Urinary bladder (tissue), 4 donors: Measurements from ENCODE around the gene TRERF1. TPM values are rescaled to one million over a fixed set of nuclear protein-coding genes. Genes with fewer than 3 reads are reported as not detected.

Experiments used
- DNase-seq: peaks from one replicate; pipeline ENCODE4 v3.0.0-alpha.2; 2015; ENCODE audit errors: extremely low spot score
- H3K27ac ChIP-seq: one replicate; pipeline ENCODE4 v1.5.1; 2013; ENCODE audit warnings: low read depth, mild to moderate bottlenecking, moderate library complexity
- H3K36me3 ChIP-seq: one replicate; pipeline ENCODE4 v1.6.1; 2013; ENCODE audit warnings: mild to moderate bottlenecking, moderate library complexity; ENCODE audit not compliant: insufficient read depth
- H3K4me1 ChIP-seq: one replicate; pipeline ENCODE4 v1.6.1; 2013; ENCODE audit warnings: mild to moderate bottlenecking, moderate library complexity; ENCODE audit not compliant: insufficient read depth
- H3K4me3 ChIP-seq: one replicate; pipeline ENCODE4 v1.5.1; 2013; ENCODE audit warnings: low read depth, low read length
- WGBS: extraction: QIAGEN DNeasy Blood & Tissue Kit; methylation state at CpG from one replicate; pipeline ENCODE4 v1.1.7; 2013; 5-methylcytosine and 5-hydroxymethylcytosine counted together
- polyA plus RNA-seq: library from polyadenylated mRNA; stranded (reverse); fragments of 200-250 nt; gene quantifications from one replicate; pipeline ENCODE4 v1.2.3, GENCODE V29; 2013
- total RNA-seq: library from RNA; depleted of rRNA; stranded (reverse); fragments of >200 nt; gene quantifications from one replicate; pipeline ENCODE4 v1.2.3, GENCODE V29; 2014
- donor health status: healthy with polysubstance abuse.
- donor health status: healthy.

TRERF1 gene
- total and polyA plus RNA-seq, 2 donors = 7.9 to 12.1 TPM

DNA sequence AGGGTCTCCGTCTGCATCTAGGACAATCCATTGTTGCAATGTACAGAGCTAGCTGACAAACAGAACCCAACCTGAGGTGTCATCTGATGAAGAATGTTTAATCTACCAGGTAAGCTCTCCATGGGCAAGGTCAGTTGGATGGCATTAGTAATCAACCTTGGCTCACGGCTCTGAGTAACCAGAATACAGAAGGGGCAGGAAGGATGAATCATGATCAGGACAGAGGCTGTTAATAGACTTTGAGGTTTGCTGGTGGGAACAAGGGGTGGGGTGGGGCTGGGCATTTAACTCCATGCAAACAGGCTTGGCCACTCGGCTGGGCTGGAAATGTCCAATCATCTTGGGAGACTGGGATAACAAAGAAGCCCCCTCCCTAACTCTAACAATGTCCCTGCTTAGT, 157.0 kb downstream of the TRERF1 start:
- WGBS = 84% methylated on average over 3 of the region's 3 CpGs
- H3K4me1 ChIP-seq = peaks cover 1% of the 10 kb centered on the region
- H3K36me3 ChIP-seq = no peaks in the 10 kb centered on the region
- no peak overlapping the region for H3K4me3 ChIP-seq
- DNase-seq = no peak
- no peak overlapping the region for H3K27ac ChIP-seq

DNA sequence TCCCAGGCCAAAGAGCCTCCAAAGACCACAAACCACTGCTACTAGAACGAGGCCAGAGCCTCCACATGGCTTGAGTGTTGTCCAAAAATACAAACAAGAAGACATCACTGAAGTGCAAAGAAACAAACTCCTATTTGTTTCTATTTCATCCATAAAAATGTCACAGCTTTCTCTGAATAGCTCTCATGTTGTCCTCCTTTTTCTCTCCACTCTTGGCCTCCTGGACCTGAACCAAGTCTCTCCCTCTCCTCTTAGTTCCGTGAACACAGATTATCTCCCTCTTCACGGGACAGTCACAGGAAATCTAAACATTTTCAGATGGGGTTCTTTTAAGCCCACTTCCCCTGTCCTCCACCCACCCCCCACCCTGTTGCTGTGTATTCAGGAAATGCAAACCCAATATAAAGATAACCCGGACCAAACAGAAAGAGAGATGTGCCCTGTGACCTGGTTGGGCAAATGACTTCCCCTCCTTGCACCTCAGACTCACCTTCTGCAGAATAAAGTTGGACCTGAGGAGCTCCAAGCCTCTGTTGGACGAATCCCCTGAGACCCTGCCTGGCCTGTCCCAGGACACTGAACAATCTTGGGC, 158.2 kb downstream of the TRERF1 start:
- peaks cover 1% of the 10 kb centered on the region for H3K4me1 ChIP-seq
- H3K36me3 ChIP-seq = no peaks in the 10 kb centered on the region
- H3K4me3 ChIP-seq = no peak overlapping the region
- WGBS = 43% methylated on average over 5 of the region's 5 CpGs
- no peak for DNase-seq
- no peak overlapping the region for H3K27ac ChIP-seq

DNA sequence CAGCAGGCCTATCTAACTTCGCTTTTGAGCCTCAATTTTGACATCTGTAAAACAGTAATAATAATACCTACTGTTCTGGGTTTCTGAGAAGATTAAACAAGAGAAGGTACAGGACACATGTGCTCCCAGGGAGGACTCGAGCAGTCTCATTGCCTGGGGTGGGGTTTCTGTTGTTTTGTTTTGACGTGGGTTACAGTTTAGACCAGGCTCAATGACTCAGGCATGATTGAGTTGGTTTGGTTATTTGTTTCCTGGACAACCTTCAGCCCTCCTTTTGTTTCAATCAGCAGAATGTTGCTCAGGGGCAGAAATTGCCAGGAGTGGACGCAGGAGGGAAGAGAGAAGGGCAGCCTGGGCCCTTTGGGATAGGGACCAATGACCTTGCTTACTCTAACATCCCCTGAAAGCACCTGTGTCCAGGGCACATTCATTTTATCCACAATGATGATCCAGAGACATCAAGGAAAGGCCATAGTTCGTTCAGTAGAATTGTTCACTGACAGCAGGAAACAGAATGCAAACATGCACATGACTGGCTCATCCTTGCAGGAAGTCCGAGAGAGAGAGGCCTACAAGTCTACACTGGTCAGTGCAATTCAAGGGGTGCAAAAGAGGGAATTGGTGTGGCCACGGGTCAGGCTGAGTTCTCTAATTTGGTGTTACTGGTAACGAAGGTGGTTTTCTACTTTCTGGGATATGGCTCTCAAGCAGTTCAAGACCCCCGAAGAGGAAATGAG, 159.6 kb downstream of the TRERF1 start:
- Histone ChIP-seq H3K4me3 (no peak overlapping the region), H3K36me3 (no peaks in the 10 kb centered on the region), H3K4me1 (peaks cover 1% of the 10 kb centered on the region), H3K27ac (no peak overlapping the region)
- DNase-seq = no peak
- WGBS = 81% methylated on average over 9 of the region's 9 CpGs

GRCh38 chr6:42287756-42288155, 164.0 kb downstream of the TRERF1 start:
- H3K4me1 ChIP-seq = no peaks in the 10 kb centered on the region
- H3K36me3 ChIP-seq = no peaks in the 10 kb centered on the region
- no peak overlapping the region for H3K27ac ChIP-seq
- 86% methylated on average over 2 of the region's 2 CpGs for WGBS
- DNase-seq = no peak
- no peak overlapping the region for H3K4me3 ChIP-seq

GRCh38 chr6:42281570-42281969, 170.2 kb downstream of the TRERF1 start:
- peaks cover 4% of the 10 kb centered on the region for H3K4me1 ChIP-seq
- H3K4me3 ChIP-seq = no peak overlapping the region
- WGBS = 51% methylated on average over 7 of the region's 7 CpGs
- DNase-seq = no peak
- no peaks in the 10 kb centered on the region for H3K36me3 ChIP-seq
- H3K27ac ChIP-seq = no peak overlapping the region

DNA sequence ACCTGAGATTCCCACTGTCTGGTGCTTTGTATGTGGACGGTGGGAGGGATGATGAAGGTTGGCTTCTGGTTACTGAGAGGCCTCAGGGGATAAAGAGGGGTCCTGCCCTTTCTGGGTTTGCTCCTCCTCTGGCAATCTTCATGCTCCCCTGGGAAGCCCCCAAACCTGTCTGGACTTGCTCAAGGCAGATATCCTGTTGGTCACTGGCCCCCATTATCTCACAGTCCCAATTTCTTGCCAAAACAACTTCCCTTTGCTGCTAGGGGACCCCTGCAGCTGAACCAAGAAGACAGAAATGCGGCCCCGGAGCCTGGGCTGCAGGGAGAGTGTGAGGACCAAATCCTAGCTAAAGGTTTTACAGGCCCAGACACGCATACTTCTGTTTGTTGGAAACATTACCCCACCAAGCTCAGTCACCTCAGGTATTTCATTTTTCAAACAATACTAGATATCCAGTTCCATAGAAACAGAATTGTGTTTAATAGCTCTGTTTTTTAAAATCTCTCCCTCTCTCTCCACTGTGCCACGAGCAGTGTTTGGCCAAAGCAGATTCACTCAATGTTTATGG, 170.7 kb downstream of the TRERF1 start:
- no peak overlapping the region for H3K4me3 ChIP-seq
- no peak for DNase-seq
- H3K27ac ChIP-seq = no peak overlapping the region
- 57% methylated on average over 5 of the region's 5 CpGs for WGBS
- H3K36me3 ChIP-seq = no peaks in the 10 kb centered on the region
- H3K4me1 ChIP-seq = peaks cover 4% of the 10 kb centered on the region

- H3K27ac ChIP-seq = peak overlapping the region; percentile 27
- no peak for DNase-seq
- H3K4me3 ChIP-seq = no peak overlapping the region
- H3K4me1 ChIP-seq = peaks cover 4% of the 10 kb centered on the region
- WGBS = 30% methylated on average over 24 of the region's 24 CpGs
- H3K36me3 ChIP-seq = no peaks in the 10 kb centered on the region
These were observed 171.6 kb downstream of the TRERF1 start for GRCh38 chr6:42279966-42280629.

DNA sequence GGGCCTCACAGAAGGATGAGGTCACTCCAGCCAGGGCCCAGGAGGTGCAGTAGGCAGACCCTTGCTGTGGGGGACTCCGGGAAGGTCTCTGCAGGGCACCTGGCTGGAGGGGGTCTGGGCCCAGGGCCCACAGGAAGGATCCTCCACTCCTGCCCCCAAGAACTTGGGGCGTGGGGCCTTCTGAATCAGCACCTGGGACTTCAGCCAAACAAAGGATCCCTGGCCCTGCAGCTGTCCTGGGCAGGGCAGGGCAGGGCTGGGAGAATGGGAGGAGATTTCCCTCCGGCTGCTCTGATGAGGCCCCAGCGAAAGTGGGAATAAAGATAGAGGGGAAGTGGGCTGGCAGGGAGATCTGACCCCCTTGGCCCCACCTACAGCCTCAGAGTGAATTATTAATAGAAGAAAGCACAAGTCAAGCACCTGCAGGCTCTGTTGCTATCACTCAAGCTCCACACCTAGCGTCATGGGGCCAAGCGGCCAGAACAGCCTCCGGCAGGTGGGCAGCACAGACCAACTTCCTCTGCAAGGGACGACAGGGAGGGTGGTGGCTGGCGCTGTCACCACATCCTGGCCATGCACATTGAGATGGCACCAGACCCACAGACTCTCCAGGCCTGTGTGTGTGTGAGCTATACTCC, 172.5 kb downstream of the TRERF1 start:
- no peak for DNase-seq
- 42% methylated on average over 9 of the region's 9 CpGs for WGBS
- Histone ChIP-seq H3K4me1 (peaks cover 4% of the 10 kb centered on the region), H3K4me3 (no peak overlapping the region), H3K27ac (peak overlapping the region; percentile 30), H3K36me3 (no peaks in the 10 kb centered on the region)

DNA sequence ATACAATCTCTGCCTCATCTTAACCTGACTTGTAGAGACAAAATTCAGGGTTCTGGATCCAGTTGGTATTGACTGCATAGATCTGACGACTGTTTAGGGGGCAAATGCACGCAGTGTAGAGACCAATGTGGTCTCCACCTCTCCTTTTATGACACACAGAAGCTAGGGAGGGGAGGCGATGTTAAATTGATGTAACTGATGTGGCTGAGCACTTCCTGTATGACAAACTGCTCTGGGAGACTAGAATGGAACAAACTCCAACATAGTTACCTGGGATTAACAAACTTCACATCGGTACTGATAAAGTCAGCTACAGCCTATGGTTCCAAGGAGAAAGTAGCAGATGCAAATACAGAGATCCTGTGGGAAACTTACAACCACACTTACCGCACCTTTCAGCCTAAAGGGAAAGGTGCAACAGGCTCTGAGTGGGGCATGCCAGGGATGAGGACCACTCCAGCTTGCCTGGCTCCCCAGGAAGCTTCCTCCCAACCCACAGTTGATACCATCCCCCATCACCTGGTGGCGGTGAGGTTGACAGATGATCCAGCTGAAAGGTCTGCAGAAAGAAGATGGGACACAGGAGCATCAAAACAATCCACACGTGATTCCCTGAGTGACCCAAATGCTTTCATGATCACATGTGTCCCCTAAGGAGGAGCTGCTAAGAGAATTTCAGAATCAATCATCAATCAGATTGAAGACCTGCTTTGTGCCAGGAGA, 173.4 kb downstream of the TRERF1 start:
- DNase-seq = no peak
- Histone ChIP-seq H3K4me1 (peaks cover 4% of the 10 kb centered on the region), H3K36me3 (no peaks in the 10 kb centered on the region), H3K27ac (no peak overlapping the region), H3K4me3 (no peak overlapping the region)
- WGBS = 88% methylated on average over 7 of the region's 7 CpGs

- peak overlapping the region; percentile 62 for H3K27ac ChIP-seq
- peaks cover 4% of the 10 kb centered on the region for H3K4me1 ChIP-seq
- H3K36me3 ChIP-seq = no peaks in the 10 kb centered on the region
- no peak overlapping the region for H3K4me3 ChIP-seq
- DNase-seq = no peak
- 21% methylated on average over 13 of the region's 13 CpGs for WGBS
These were observed 175.5 kb downstream of the TRERF1 start for GRCh38 chr6:42276034-42276890.

DNA sequence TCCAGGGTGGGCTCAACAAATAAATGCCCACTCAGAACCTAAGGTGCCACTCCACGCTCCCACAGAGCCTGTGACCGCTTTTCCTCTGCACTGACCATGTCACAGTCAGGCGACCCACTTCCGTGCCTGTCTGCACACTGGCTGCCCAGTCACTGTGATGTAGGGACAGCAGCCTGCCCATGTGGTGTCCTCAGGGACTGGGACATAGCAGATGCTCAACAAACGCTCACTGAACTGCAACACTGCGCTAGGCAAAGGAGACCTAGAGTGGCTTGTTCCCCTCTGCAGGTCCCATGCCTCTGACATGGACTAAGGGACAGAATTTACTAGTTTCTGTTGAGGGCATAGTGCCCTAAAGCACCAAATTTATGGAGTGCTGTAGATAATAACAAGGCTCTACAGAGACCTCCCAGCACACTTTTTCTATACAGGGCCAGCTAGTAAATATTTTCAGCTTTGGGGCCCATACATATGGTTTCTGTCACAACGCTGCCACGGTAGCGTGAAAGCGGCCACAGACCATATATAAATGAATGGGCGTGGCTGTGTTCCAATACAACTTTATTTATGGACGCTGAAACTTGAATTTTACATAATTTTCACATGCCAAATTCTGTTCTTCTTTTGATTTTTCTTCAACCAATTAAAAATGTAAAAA, 176.2 kb downstream of the TRERF1 start:
- Histone ChIP-seq H3K4me3 (no peak overlapping the region), H3K36me3 (no peaks in the 10 kb centered on the region), H3K27ac (no peak overlapping the region), H3K4me1 (peaks cover 3% of the 10 kb centered on the region)
- WGBS = 69% methylated on average over 12 of the region's 12 CpGs
- no peak for DNase-seq

- Histone ChIP-seq H3K36me3 (no peaks in the 10 kb centered on the region), H3K4me1 (no peaks in the 10 kb centered on the region), H3K27ac (no peak overlapping the region), H3K4me3 (no peak overlapping the region)
- no peak for DNase-seq
- WGBS = 91% methylated on average over 6 of the region's 6 CpGs
These were observed 176.8 kb downstream of the TRERF1 start for GRCh38 chr6:42274898-42275297.
